Activated CD4-positive, alpha-beta memory T cell treated with anti-CD3 and anti-CD28 coated beads, Interleukin-2, amount 10 ng/mL, durations not matched to agents 7 days and 5 days (primary cell): ENCODE results near the gene OR2F1. TPM values are rescaled to one million over a fixed set of nuclear protein-coding genes. Genes with fewer than 3 reads are reported as not detected.

Experiments used
- CTCF ChIA-PET: fragments of 350-600 bp; sonication (Branson Sonifier 250); formaldehyde crosslinking; loops from one replicate; lab custom pipeline; 2021; ENCODE audit warnings: antibody characterized with exemption, inconsistent platforms; lab: Charles Lee
- POLR2A ChIA-PET: fragments of 350-600 bp; sonication (Branson Sonifier 250); formaldehyde crosslinking; loops from one replicate; lab custom pipeline; 2021; ENCODE audit warnings: antibody characterized with exemption; lab: Charles Lee
- DNase-seq: peaks from one replicate; pipeline ENCODE4 v3.0.0-alpha.2; 2020
- H3K27ac Mint-ChIP-seq: one replicate; pipeline ENCODE4 v1.8.0; 2021; ENCODE audit warnings: mild to moderate bottlenecking, mixed read lengths
- H3K27me3 Mint-ChIP-seq: one replicate; pipeline ENCODE4 v1.8.0; 2021; ENCODE audit warnings: mixed read lengths
- H3K36me3 Mint-ChIP-seq: one replicate; pipeline ENCODE4 v1.8.0; 2021; ENCODE audit warnings: low read depth, mixed read lengths
- H3K4me1 Mint-ChIP-seq: one replicate; pipeline ENCODE4 v1.8.0; 2021; ENCODE audit warnings: mixed read lengths
- H3K4me3 Mint-ChIP-seq: one replicate; pipeline ENCODE4 v1.8.0; 2021; ENCODE audit warnings: mild to moderate bottlenecking, mixed read lengths
- H3K9me3 Mint-ChIP-seq: one replicate; pipeline ENCODE4 v1.8.0; 2021; ENCODE audit warnings: mixed read lengths
- total RNA-seq, 2 experiments: library from RNA; stranded (reverse); gene quantifications; one replicate each; pipeline ENCODE4 v1.2.3, GENCODE V29; 2021

OR2F1 gene
- total RNA-seq, 2 experiments from 2014 or later: not detected

- Mint-ChIP-seq H3K27ac (no peak within 1 kb of the TSS), H3K36me3 (no peaks in the 10 kb centered on the region), H3K9me3 (no peaks in the 10 kb centered on the region), H3K27me3 (peaks cover 2% of the 10 kb centered on the region), H3K4me1 (peaks cover 18% of the 10 kb centered on the region), H3K4me3 (no peak within 1 kb of the TSS)
- CTCF ChIA-PET: interaction anchor here (0.5 kb wide), 1 partner anchor 9 kb away, joined by 3 read pairs; no protein-coding TSS in a partner anchor
- POLR2A ChIA-PET: no interaction called here
- DNase-seq: no peak
These were observed 19.9 kb upstream of the OR2F1 start, which contains the start of gene OR2F2 for GRCh38 chr7:143934526-143935325. Gene OR2F2, plus strand, starts transcription at chr7:143935233. Its CDS starts 0 bp downstream, at chr7:143935233.

- Mint-ChIP-seq H3K9me3 (no peaks in the 10 kb centered on the region), H3K36me3 (no peaks in the 10 kb centered on the region), H3K27ac (no peak overlapping the region), H3K27me3 (peaks cover 2% of the 10 kb centered on the region), H3K4me3 (no peak overlapping the region), H3K4me1 (peaks cover 14% of the 10 kb centered on the region)
- POLR2A ChIA-PET: no interaction called here
- DNase-seq: no peak
- CTCF ChIA-PET: no interaction called here
These were observed 18.3 kb upstream of the OR2F1 start for GRCh38 chr7:143936087-143937009.

GRCh38 chr7:143938379-143939243, 16.0 kb upstream of the OR2F1 start:
- no peaks in the 10 kb centered on the region for H3K4me1 Mint-ChIP-seq
- H3K27me3 Mint-ChIP-seq: peaks cover 7% of the 10 kb centered on the region
- H3K4me3 Mint-ChIP-seq: no peak overlapping the region
- no peak for DNase-seq
- CTCF ChIA-PET: no interaction called here
- no peaks in the 10 kb centered on the region for H3K36me3 Mint-ChIP-seq
- no peaks in the 10 kb centered on the region for H3K9me3 Mint-ChIP-seq
- no peak overlapping the region for H3K27ac Mint-ChIP-seq
- POLR2A ChIA-PET: no interaction called here

GRCh38 chr7:143945423-143945822, 9.2 kb upstream of the OR2F1 start:
- Mint-ChIP-seq H3K36me3 (no peaks in the 10 kb centered on the region), H3K4me1 (no peaks in the 10 kb centered on the region), H3K4me3 (no peak overlapping the region), H3K27me3 (peaks cover 25% of the 10 kb centered on the region), H3K9me3 (no peaks in the 10 kb centered on the region), H3K27ac (no peak overlapping the region)
- DNase-seq: no peak
- ChIA-PET CTCF (no interaction called here), POLR2A (no interaction called here)

- Mint-ChIP-seq H3K4me3 (no peak overlapping the region), H3K9me3 (no peaks in the 10 kb centered on the region), H3K36me3 (no peaks in the 10 kb centered on the region), H3K4me1 (no peaks in the 10 kb centered on the region), H3K27me3 (peaks cover 26% of the 10 kb centered on the region), H3K27ac (no peak overlapping the region)
- no peak for DNase-seq
- ChIA-PET CTCF (no interaction called here), POLR2A (no interaction called here)
These were observed 7.5 kb upstream of the OR2F1 start for GRCh38 chr7:143947111-143947510.

GRCh38 chr7:143948733-143949132, 5.9 kb upstream of the OR2F1 start:
- no peak overlapping the region for H3K4me3 Mint-ChIP-seq
- no peaks in the 10 kb centered on the region for H3K36me3 Mint-ChIP-seq
- POLR2A ChIA-PET: no interaction called here
- no peaks in the 10 kb centered on the region for H3K9me3 Mint-ChIP-seq
- CTCF ChIA-PET: no interaction called here
- no peak for DNase-seq
- peaks cover 27% of the 10 kb centered on the region for H3K27me3 Mint-ChIP-seq
- no peak overlapping the region for H3K27ac Mint-ChIP-seq
- H3K4me1 Mint-ChIP-seq: no peaks in the 10 kb centered on the region

GRCh38 chr7:143953421-143953820, 1.2 kb upstream of the OR2F1 start:
- H3K27ac Mint-ChIP-seq: no peak overlapping the region
- no peak for DNase-seq
- no peak overlapping the region for H3K4me3 Mint-ChIP-seq
- H3K4me1 Mint-ChIP-seq: no peaks in the 10 kb centered on the region
- no peaks in the 10 kb centered on the region for H3K9me3 Mint-ChIP-seq
- H3K27me3 Mint-ChIP-seq: peaks cover 23% of the 10 kb centered on the region
- no peaks in the 10 kb centered on the region for H3K36me3 Mint-ChIP-seq
- ChIA-PET POLR2A (no interaction called here), CTCF (no interaction called here)

GRCh38 chr7:143954135-143954534, 509 bp upstream of the OR2F1 start:
- no peaks in the 10 kb centered on the region for H3K36me3 Mint-ChIP-seq
- POLR2A ChIA-PET: no interaction called here
- H3K27ac Mint-ChIP-seq: no peak overlapping the region
- peaks cover 22% of the 10 kb centered on the region for H3K27me3 Mint-ChIP-seq
- H3K9me3 Mint-ChIP-seq: no peaks in the 10 kb centered on the region
- DNase-seq: no peak
- no peaks in the 10 kb centered on the region for H3K4me1 Mint-ChIP-seq
- no peak overlapping the region for H3K4me3 Mint-ChIP-seq
- CTCF ChIA-PET: no interaction called here

- no peak for DNase-seq
- ChIA-PET POLR2A (no interaction called here), CTCF (no interaction called here)
- Mint-ChIP-seq H3K4me3 (no peak overlapping the region), H3K9me3 (no peaks in the 10 kb centered on the region), H3K27me3 (peaks cover 25% of the 10 kb centered on the region), H3K27ac (no peak overlapping the region), H3K36me3 (no peaks in the 10 kb centered on the region), H3K4me1 (no peaks in the 10 kb centered on the region)
These were observed 4.1 kb downstream of the OR2F1 start for GRCh38 chr7:143958781-143959180.

GRCh38 chr7:143960813-143961610, 6.4 kb downstream of the OR2F1 start:
- no peak for DNase-seq
- Mint-ChIP-seq H3K27ac (no peak overlapping the region), H3K9me3 (no peaks in the 10 kb centered on the region), H3K4me3 (no peak overlapping the region), H3K36me3 (no peaks in the 10 kb centered on the region), H3K27me3 (peaks cover 26% of the 10 kb centered on the region), H3K4me1 (no peaks in the 10 kb centered on the region)
- ChIA-PET CTCF (no interaction called here), POLR2A (no interaction called here)

- CTCF ChIA-PET: no interaction called here
- no peak overlapping the region for H3K4me3 Mint-ChIP-seq
- no peaks in the 10 kb centered on the region for H3K36me3 Mint-ChIP-seq
- no peak for DNase-seq
- no peaks in the 10 kb centered on the region for H3K9me3 Mint-ChIP-seq
- H3K27me3 Mint-ChIP-seq: peaks cover 7% of the 10 kb centered on the region
- no peak overlapping the region for H3K27ac Mint-ChIP-seq
- POLR2A ChIA-PET: no interaction called here
- H3K4me1 Mint-ChIP-seq: no peaks in the 10 kb centered on the region
These were observed 10.6 kb downstream of the OR2F1 start for GRCh38 chr7:143965280-143965679.

- CTCF ChIA-PET: no interaction called here
- H3K27ac Mint-ChIP-seq: no peak overlapping the region
- no peak for DNase-seq
These were observed 12.8 kb downstream of the OR2F1 start for GRCh38 chr7:143967398-143967797.

More at GRCh38 chr7:143967398-143967797, 12.8 kb downstream of the OR2F1 start:
- no peak overlapping the region for H3K4me3 Mint-ChIP-seq
- peaks cover 1% of the 10 kb centered on the region for H3K27me3 Mint-ChIP-seq
- H3K9me3 Mint-ChIP-seq: no peaks in the 10 kb centered on the region
- no peaks in the 10 kb centered on the region for H3K36me3 Mint-ChIP-seq
- POLR2A ChIA-PET: no interaction called here
- H3K4me1 Mint-ChIP-seq: no peaks in the 10 kb centered on the region
